ENCODE data around the gene HOXC12.

The HOXC12 gene, protein sequence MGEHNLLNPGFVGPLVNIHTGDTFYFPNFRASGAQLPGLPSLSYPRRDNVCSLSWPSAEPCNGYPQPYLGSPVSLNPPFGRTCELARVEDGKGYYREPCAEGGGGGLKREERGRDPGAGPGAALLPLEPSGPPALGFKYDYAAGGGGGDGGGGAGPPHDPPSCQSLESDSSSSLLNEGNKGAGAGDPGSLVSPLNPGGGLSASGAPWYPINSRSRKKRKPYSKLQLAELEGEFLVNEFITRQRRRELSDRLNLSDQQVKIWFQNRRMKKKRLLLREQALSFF

DNA sequence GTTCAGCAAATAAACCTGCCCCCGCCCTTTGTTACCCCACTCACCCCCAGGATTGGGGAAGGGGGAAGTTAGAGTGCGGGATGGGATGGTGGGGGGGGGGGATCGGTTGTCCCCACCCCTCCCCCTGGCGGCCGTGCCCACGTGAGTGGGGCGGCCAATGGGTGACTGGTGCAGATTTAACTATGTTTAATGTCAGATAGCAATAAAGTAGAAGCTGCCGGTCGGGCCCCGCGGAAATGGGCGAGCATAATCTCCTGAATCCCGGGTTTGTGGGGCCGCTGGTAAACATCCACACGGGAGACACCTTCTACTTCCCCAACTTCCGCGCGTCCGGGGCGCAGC, at the start of gene HOXC12:
Gene HOXC12, plus strand, starts transcription at position 210 of the 342 bp plus-strand sequence. Its CDS starts 27 bp downstream, at position 237.
- H3K4me3 ChIP-seq (ENCODE audit: low read depth, low read length): no peak within 1 kb of the TSS
- no peak for DNase-seq (ENCODE audit: low read depth, low spot score)
- in situ Hi-C loops (cut with HindIII; ENCODE audit: low sequenced_read_pairs): no loop called here
- TF ChIP-seq, protein P1, sequence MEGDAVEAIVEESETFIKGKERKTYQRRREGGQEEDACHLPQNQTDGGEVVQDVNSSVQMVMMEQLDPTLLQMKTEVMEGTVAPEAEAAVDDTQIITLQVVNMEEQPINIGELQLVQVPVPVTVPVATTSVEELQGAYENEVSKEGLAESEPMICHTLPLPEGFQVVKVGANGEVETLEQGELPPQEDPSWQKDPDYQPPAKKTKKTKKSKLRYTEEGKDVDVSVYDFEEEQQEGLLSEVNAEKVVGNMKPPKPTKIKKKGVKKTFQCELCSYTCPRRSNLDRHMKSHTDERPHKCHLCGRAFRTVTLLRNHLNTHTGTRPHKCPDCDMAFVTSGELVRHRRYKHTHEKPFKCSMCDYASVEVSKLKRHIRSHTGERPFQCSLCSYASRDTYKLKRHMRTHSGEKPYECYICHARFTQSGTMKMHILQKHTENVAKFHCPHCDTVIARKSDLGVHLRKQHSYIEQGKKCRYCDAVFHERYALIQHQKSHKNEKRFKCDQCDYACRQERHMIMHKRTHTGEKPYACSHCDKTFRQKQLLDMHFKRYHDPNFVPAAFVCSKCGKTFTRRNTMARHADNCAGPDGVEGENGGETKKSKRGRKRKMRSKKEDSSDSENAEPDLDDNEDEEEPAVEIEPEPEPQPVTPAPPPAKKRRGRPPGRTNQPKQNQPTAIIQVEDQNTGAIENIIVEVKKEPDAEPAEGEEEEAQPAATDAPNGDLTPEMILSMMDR (IDR thresholded peaks at IDR 0.05; ENCODE audit: low read depth, low read length): no peak

DNA sequence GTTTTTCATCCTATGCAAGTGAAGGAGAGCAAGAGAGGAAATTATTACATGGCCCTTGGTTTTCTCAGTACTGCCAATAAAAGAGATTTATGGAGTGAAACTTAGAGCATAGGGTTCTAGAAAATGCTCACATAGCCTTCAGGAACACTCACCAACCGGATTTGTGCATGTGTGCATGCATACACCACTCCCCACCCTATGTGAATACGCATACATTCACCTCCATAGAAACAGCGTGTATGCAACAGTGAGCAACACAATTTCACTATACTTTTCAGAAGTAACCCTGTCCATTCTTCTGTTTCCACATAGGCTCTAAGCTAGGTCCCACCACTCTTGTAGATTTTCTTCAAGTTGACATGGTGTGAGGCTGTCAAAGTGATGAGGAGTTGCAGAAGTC, 47.6 kb upstream of the HOXC12 start:
- TF ChIP-seq, protein P1 (IDR thresholded peaks at IDR 0.05; ENCODE audit: low read depth, low read length): no peak
- no peak overlapping the region for H3K4me3 ChIP-seq (ENCODE audit: low read depth, low read length)
- DNase-seq (ENCODE audit: low read depth, low spot score): no peak
- in situ Hi-C loops (cut with HindIII; ENCODE audit: low sequenced_read_pairs): no loop called here

DNA sequence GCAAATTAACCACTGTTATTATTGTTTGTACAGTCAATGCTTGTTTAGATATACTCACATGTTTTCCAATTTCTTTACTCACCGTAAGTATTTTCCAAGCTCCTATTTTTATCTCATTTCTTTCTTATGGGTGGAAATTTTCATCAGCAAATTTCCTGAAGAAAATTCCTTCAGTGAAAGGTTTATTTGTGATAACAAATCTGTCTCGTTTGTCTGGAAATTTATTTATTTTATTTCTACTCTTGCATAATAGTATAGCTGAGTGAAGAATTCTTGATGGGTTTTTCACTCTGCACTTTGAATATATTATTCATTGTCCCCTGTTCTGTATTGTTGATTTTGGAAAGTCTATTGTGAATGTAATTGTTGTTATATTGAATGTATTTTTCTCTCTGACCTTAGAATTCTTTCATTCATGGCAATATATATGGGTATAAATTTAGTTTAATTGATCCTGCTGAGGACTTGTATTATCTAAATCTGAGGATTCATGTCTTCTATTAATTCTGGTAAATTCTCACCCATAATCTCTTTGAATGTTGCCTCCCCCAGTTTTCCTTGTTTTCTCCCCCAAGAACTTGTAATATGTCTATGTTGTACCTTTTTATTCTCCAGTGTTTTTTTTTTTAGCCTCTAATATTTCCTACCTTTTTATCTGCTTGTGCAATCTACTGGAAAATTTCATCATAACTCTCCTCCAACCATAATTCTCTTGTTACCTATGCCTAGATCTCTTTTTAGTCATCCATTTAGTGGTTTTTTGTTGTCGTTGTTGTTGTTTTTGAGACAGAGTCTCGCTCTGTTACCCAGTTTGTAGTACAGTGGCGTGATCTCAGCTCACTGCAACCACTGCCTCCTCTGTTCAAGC, 37.7 kb upstream of the HOXC12 start:
- in situ Hi-C loops (cut with HindIII; ENCODE audit: low sequenced_read_pairs): no loop called here

DNA sequence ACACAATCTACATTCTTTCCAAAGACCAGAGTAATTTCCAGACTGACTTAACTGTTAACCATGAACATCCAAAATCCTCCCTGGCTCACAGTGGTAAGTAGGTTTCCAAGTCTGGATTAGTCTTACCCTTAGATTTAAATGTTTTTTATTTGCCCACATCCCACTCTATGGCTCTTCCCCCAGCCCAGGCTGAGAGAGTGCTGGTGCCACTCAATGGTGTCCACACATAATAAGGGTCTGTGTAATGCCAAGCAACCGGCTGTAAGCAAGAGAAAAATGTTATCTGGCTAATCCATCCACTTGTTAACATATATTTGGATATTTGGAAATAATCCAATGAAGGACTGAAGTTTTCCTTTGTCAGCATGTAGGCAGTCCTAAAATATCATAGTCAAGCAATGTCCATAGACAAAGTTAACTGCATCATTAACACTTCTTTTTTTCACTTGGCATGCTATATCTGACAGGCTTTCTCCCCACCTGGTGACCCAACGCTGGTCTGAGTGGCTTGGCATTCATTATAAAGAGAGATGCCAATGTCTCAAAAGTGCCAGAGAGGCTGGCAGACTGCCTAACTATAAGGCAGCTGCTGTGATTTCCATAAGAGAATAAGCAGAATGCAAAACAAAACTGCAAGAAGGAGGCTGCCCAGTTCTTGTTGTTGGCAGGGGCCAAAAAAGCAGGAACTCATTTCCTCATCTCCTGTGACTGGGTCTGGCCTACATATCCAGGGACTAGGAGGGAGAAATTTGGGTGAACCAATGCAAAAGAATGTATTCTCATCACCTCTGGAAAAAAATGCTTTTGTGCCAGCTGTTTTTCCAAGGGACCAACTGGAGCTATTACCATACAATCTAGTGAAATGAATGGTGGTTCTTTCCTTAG, 29.9 kb upstream of the HOXC12 start:
- no peak overlapping the region for H3K4me3 ChIP-seq (ENCODE audit: low read depth, low read length)
- DNase-seq (ENCODE audit: low read depth, low spot score): no peak
- in situ Hi-C loops (cut with HindIII; ENCODE audit: low sequenced_read_pairs): no loop called here
- TF ChIP-seq, protein P1 (IDR thresholded peaks at IDR 0.05; ENCODE audit: low read depth, low read length): no peak

More for the DNA sequence above, 37.7 kb upstream of the HOXC12 start:
- H3K4me3 ChIP-seq (ENCODE audit: low read depth, low read length): no peak overlapping the region
- no peak for DNase-seq (ENCODE audit: low read depth, low spot score)
- TF ChIP-seq, protein P1 (IDR thresholded peaks at IDR 0.05; ENCODE audit: low read depth, low read length): no peak

DNA sequence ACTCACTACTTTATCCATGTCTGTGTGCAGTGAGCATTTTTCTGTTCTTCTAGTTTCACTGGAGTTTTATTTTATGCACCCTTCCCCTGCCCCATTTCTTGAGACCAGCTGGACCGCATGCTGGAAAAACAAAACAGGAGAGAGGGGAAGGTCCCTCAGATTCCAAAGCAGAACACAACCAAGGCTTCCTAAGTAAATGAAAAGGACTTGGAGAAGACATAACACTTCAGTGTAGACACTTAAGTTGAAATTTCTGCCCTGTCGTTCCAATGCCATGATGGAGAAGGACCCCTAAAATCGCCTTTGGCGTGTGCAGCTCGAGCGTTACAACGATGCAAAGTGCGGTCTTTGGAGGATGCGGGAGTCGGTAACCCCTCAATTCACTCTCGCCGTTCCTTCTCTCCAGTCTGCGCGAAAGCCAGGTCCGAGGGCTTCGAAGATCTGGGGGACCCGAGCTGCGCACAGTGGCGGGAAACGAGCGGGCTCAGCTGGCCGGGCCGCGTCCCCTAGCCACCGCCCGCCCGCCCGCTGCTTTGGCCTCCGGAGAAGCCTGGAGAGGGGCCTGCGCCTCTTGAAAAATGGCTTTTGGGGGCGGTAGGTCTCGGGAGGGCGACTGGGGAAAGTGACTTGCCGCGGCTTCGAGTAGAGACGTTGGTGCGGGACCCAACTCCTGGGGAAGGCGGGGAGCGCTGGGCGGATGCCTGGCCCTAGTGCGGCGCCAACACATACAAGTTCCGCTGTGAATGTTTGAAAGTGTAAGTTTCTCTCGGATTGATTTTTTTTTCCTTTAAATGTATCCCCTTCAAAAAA, 27.3 kb upstream of the HOXC12 start:
- in situ Hi-C loops (cut with HindIII; ENCODE audit: low sequenced_read_pairs): no loop called here
- DNase-seq (ENCODE audit: low read depth, low spot score): no peak
- no peak overlapping the region for H3K4me3 ChIP-seq (ENCODE audit: low read depth, low read length)
- TF ChIP-seq, protein P1 (IDR thresholded peaks at IDR 0.05; ENCODE audit: low read depth, low read length): no peak
